Measurements from ENCODE around the gene SOHLH2.

SOHLH2 gene, protein sequence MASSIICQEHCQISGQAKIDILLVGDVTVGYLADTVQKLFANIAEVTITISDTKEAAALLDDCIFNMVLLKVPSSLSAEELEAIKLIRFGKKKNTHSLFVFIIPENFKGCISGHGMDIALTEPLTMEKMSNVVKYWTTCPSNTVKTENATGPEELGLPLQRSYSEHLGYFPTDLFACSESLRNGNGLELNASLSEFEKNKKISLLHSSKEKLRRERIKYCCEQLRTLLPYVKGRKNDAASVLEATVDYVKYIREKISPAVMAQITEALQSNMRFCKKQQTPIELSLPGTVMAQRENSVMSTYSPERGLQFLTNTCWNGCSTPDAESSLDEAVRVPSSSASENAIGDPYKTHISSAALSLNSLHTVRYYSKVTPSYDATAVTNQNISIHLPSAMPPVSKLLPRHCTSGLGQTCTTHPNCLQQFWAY

DNA sequence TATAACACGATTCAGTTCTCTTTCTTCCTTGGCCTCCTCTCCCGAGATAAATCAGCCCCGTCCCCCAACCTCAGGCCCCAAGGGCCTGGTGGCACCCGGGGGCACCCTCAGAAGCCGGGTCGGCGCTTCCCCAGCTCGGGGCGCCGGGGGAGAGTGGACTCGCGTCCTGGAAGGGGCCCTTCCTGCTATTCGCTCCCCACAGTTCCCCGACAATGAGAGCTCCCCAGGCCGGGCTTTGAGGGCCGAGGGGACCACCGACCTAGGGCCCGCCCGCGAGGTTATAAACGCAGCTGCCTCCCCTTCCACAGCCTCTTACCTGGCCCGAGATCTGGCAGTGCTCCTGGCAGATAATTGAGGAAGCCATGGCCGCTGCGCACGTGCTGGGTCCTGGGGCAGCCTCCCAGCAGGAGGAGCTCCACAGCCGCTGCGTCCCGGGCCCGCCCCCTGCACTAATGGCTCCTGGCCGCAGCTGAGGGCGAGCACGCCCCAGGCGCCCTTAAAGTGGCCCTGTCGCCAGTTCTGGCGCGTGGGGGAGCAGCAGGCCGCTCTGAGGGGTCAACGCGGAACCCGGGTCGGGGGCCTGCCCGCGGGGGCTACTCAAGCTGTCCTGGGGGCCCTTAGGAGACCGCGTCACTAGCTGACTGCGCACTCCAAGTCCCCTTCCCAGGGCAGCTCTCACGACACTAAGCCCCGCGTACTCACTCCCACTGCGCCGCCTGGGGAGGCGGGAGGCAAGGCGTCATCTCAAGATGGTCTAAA is at the start of gene SOHLH2:
Gene SOHLH2, minus strand, starts transcription at position 394 of the 759 bp plus-strand sequence. Its CDS starts 30 bp downstream, at position 364.
- DNase-seq (ENCODE audit: low read depth in 3 of 3) = no peak

DNA sequence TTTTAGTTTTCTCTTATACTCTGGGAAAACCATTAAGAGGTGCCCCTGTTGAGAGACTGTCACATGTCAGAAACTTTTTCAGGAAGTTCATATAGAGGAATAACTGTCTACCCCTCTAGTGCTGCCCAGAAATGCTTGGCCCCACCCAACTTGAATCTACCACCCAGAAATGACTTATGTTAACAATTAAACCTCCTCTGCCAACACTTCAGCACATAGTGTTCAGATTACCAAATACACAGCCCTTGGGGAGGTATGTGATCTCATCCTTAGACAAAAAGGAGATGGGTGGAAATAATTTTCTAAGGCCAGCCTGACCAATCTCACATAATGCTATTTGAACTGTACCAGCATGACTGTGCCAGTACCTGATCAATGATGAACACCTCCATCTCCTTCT is 47.6 kb upstream of the SOHLH2 start:
- no peak for DNase-seq (ENCODE audit: low read depth in 3 of 3)

DNA sequence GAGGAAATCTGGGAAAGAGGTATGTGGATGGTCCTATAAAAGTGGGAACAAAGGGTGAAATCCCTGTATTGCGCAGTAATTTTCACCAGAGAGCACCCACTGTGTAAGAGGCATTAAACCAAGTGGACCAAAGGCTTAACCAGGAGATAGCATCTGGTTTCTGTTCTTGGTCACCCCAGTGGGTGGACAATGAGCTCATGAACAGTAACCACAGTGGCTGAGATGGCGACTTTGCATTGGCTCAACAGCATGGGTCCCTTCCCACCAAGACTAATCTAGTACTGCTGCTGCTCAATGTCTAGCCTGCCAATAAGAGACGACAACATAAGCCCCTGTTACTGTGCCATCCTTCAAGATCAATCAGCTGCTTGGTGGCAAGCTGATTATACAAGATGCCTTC is 46.7 kb upstream of the SOHLH2 start:
- no peak for DNase-seq (ENCODE audit: low read depth in 3 of 3)

DNA sequence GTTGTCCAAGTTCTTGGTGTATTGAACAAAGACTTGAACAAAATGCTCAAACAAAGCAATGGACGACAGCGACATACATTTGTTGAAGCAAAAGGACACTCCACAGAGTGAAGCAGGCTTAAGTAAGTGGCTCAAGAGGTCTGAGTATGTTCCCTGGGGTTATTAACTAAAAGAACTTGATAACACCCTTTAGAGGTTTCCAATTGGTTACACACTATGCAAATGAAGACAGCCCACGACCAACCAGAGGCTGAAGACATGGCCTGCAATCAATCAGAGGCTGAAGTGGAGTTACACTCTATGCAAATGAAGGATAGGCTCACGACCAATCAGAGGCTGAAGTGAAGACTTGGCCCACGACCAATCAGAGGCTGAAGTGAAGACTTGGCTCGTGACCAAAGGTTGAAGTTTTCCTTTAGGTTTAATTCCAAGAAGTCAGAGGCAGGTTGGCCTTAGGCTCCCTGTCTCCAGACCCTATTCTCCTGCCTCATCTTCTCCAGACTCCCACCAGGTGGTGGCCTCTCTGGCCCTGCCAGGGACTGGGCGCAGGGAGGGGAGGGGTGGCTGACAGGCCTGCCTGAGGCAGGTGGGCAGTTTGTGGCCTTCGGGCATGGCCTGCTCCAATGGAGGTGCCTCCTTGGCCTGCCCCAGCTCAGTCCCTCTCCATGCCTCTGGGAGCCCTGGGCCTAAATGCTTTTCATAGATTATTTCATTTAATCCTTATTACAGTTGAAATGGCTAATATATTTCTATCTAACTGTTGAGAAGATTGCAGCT is 45.2 kb upstream of the SOHLH2 start:
- DNase-seq (ENCODE audit: low read depth in 3 of 3) = no peak

DNA sequence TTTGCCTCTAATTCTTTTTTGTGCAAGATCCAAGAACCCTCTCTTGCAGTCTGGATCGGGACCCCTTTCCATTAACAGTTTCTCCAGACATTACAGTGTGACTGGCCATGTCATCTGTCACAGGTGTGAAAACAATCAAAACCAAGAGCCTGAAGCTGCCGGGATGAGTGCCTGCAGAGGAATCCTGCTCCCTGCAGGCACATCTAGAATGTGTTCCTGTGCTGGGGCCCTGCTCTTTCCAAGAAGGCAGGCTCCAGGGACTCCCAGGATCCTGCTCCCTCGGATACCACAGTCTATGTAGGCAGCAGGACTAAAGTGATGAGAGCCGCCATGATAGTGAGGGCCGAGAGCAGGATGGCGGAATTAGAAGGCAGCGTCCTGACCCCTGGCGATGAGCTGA is 44.5 kb upstream of the SOHLH2 start:
- DNase-seq (ENCODE audit: low read depth in 3 of 3) = no peak

DNA sequence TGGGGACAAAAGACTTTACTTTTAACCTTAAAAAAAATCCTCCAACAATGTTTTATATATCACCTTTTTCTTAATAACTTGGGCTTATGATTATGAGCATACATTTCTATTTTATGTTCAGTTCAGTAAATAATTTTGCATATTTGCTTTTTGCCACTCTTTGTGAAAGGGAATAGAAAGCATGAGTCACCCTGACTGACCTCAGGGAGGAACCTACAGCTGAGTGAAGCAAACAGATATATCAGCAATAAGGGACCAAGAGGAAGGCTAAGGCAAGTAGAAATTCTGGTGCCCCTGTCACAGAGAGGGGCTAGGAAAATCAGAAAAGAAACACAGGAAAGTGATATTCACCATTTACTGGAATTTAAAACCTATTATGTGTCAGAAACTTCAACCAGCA is 37.2 kb upstream of the SOHLH2 start:
- no peak for DNase-seq (ENCODE audit: low read depth in 3 of 3)

DNA sequence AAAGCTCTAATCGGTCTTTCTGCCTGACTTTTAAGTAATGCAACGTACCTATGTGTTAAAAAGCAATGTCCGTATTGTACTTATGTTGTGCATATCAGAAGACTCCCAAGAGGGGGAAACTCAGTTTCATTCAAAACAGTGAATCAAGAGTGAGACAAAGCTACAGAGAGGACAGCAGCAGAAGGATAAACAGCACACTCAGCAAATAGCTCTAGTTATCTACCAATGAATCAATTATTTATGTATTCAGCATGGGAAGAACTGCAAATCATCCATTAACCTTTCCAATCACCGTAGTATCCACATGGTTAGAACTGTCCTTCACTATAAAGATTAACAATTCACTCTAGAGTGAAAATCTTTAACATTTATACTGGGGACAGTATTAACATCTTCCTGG is 36.7 kb upstream of the SOHLH2 start:
- no peak for DNase-seq (ENCODE audit: low read depth in 3 of 3)

DNA sequence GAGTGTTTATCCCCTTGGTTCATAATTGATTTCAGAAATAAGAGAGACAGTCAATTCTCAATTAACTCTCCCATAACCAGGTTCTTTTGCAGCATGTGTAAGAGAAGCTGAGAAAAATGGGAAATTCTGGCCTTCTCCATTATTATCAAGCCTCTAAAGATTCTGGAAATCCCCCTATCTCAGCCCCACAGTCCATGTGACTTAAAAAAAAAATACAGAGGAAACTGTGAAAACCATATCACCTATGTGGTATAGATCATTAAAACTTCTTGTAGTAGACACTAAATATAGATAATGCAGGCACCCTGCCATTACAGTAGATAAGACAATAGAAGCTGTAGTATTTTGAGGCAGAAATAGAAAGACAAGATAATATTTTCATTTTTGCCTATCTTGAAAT is 34.3 kb upstream of the SOHLH2 start:
- DNase-seq (ENCODE audit: low read depth in 3 of 3) = no peak

DNA sequence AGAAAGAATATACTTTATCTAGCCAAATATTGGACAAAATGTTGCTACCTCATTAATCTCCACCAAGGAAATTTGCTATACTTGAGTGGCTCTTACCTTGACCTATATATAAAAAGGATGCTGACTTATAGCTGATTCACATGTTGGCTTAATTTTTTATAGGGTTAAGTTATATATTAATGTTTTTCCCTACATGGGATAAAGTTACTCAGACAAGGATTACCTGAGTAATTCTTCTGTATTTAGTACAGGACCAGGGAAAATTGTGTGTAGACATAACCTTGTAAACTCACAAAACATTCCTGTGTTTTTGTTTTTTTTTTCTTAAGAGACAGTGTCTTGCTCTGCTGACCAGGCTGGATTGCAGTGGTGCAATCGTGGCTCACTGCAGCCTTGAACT is 30.6 kb upstream of the SOHLH2 start:
- no peak for DNase-seq (ENCODE audit: low read depth in 3 of 3)

DNA sequence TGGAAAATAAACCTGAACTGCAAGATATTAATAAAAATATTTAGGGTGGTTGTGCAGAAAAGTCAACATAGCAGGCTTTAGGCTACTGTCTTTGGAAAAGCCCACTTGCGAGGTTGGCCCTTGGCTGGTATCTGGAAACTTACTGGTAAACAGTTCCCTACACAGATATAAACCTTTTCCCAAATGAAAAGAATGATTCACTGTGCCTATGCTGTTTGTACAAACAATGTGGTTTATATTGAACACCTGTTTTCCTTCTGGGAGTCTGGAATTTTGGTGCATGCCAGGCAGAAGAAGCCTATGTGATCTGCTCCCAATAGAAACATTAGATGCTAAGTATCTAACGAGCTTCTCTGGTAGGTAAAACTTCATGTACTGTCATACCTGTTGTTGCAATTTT is 29.7 kb upstream of the SOHLH2 start:
- DNase-seq (ENCODE audit: low read depth in 3 of 3) = no peak

DNA sequence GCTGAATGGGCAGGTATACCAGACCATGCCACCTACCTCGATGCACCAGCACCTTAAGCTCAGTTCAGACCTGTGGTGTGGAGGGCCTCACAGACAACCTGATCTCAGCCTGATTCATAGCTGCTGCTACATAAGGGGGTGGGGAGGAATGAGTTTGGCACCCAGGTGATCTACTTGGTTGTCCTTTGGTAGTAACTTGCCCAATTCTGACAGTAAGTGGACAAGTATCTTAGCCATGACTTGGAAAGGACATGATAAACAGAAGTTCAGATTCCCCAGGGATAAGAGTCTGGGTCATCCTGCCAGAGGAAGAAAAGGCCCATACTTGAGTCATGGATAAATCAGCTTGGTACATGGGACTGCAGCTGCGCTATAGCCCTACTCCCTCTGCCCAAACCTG is 28.4 kb upstream of the SOHLH2 start:
- DNase-seq (ENCODE audit: low read depth in 3 of 3) = no peak

DNA sequence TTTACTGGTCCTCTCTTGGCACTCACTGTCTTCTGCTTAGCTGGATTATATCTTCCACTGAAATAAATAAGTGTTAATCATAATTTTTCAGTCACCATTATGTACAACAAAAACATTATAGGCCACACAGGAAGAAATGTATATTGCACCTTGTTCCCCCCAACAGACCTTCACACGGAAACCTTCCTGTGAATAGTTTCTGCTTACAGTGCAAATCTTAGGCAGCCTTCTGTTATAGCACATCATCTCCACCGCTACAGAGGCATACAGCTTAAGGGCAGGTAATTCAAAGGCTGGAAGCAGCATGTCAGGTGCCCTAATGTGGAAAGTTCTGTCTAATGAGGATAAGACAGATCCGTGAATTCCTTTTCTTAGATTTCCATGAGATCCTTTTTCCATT is 16.9 kb upstream of the SOHLH2 start:
- no peak for DNase-seq (ENCODE audit: low read depth in 3 of 3)

DNA sequence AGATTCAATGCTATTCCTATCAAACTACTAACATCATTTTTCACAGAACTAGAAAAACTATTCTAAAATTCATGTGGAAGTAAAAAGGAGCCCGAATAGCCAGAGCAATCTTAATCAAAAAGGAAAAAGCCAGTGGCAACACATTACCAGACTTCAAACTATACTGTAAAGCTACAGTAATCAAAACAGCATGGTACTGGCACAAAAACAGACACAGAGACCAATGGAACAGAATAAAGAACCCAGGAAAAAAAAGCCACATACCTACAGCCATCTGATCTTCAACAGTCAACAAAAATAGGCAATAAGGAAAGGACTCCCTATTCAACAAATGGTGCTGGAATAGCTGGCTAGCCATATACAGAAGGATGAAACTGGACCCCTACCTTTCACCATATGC is 10.4 kb upstream of the SOHLH2 start:
- DNase-seq (ENCODE audit: low read depth in 3 of 3) = no peak

DNA sequence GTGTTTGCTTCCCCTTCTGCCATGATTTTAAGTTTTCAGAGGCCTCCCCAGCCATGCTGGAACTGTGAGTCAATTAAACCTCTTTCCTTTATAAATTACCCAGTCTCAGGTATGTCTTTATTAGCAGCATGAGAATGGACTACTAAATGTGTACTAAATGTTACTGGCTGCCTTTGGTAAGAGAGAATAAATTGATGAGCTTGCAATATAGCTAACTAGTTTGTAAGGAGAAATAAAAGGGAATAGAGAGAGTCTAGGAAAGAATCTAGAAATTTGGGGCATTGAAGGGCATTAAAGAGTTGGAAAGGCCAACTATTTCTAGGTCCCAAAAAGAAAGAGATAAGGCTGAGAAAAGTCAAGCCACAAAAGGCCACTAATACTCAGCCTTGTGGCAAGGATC is 5.5 kb upstream of the SOHLH2 start:
- DNase-seq (ENCODE audit: low read depth in 3 of 3) = no peak

DNA sequence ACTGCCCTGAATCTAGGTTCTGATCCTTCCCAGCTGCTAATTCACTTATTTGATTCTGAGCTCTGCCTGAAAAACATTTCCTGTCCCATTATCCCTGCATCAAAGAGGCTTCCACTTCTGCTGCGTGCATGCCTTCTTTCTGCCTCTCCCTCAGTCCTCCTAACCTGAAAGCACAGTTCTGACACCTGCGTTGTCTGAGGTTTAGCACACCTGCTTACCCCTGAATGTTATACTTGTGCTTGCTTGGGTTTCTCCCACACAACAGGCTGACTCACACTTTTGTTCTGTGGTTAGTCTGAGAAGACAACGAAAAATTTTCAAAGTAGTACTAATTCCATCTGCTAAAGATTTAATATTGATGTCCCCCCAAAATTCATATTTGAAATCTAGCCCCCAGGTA is 3.1 kb upstream of the SOHLH2 start:
- DNase-seq (ENCODE audit: low read depth in 3 of 3) = no peak

DNA sequence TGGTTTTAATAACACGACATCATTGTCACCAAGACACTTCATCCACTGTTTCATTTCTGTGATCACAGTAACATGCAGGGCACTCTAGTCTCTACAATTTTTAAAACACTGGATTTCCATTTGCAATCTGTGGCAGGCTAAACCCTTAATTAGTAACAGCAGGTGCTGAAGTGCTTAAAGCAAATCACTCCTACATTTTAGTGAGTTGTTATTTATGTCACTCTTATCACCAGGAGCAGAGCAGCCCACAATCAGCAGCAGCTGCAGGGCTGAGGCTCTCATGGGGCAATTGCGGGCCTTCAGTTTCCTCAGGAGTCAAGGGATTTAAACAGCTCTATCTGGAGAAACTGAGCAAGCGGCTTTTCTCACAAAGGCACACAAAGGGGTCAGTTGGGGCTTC is 1.6 kb downstream of the SOHLH2 start:
- no peak for DNase-seq (ENCODE audit: low read depth in 3 of 3)

DNA sequence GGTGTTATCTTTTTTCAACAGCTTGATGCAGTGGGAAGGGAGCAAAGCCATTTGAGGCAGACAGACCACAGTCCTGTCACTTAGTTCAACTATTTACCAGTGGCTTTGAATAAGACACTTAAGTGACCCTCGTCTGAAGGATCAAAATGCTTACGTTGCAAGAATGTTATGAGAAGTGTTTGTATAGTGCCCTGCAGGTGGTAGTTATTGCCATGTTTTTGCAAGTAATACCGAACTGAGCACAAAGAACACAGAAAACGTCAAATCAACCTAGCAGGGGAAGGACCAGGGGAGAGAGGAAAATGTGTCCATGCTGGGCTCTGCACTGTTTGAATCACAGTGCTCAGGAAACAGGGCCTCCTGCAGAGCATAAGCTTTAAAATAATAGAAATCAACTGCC is 2.8 kb downstream of the SOHLH2 start:
- no peak for DNase-seq (ENCODE audit: low read depth in 3 of 3)

DNA sequence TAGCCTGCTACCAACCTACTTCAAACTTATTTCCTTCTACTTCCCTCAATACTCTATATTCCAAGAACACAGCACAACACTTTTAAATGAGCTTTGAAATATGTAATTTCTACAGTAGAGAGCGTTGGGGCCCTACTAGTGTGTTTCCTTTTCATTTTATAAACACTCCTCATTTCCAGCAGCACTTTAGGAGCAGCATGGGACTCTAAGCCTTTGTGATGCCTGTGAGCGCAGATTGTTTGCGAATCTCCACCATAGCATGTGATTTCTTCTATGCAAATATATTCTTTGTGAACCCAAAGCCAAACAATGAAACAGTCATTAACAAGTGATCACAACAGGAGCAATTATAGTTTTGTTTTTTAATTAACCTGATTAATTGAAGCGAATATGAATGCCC is 3.6 kb downstream of the SOHLH2 start:
- DNase-seq (ENCODE audit: low read depth in 3 of 3) = no peak

DNA sequence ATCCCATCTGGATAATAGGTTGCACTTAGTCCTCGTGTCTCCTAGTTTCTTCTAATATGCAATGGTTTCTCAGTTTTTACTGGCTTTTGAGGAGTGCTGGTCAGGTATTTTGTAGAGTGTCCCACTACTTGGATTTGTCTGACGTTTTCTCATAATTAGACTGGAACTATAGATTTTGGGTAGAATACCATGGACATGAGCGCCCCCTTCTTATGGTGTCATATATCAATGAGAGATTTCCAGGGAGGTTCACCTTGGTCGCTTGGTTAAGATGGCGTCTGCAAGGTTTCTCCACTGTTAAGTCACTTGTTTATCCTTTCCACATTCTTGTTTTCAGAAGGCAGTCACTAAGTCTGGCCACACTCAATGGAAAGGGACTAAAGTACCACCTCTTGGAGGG is 6.7 kb downstream of the SOHLH2 start:
- DNase-seq (ENCODE audit: low read depth in 3 of 3) = no peak

DNA sequence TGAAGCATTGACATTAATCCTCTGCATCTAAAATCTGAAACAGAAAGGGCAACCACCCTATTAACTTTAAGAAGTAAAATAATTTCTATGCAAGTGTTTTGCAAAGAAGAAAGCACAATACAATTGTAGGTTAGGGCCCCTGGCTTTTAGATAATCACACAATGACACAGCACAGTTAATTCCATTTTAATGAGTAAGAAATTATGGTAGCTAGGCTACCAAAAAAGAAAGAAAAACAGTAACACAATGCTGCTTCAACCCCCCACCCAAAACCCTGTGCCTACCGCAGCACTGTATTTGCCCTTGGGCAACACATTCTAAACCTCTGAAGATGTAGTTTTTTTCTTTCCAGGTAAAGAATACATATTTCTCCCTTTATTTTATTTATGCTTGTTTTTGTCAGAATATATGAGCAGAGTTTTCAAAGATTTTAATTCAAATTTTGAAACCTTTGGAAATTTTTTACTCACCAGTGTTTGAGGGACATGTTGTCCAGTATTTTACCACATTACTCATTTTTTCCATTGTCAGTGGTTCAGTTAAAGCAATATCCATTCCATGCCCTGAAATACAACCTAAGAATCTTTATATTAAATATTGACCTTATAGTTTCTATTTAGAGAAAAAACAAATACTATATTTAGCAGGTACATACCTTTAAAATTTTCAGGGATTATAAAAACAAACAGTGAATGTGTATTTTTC is 21.1 kb downstream of the SOHLH2 start:
- no peak for DNase-seq (ENCODE audit: low read depth in 3 of 3)

DNA sequence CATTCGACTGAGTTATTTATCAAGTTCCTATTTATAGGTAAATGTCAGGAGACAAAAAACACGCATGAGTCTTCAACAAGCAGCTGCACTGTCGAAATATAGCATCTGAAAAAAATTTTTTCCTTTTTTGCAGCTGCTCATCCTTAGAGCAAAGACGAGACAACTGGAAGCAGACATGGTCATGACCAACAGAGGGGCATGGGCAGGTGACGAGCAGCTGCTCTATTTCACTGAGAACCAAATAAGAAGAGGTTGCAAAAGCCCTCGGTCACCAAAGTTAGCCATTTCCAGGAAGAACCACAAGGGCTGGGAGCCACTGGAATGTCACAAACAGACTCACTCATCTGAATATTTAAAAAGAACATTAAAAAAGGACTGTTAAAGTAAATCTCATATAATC is 22.2 kb downstream of the SOHLH2 start:
- DNase-seq (ENCODE audit: low read depth in 3 of 3) = no peak

DNA sequence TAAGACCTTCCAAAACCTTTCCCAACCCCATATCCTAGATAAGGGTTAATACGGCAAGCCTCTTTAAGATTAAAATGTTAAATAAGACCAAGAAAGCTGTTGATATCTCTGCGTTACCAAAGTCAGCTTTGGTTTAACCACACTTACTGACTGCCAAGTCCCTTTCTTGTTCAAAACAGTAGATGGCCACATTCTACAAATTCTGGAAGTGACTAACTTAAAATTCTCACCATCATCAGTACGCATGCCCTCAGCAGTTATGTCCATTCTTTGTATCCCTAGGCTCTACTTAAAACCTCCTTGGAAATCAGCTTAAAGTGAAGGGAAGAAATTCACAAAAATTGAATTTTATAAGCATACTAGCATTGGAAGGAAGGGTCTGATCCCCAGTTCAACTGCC is 23.6 kb downstream of the SOHLH2 start:
- no peak for DNase-seq (ENCODE audit: low read depth in 3 of 3)
